Ovary (tissue), 9 donors: Measurements from ENCODE around the gene ATF3. TPM values are rescaled to one million over a fixed set of nuclear protein-coding genes. Genes with fewer than 3 reads are reported as not detected.
A peak's percentile ranks its signal among the peaks of the same experiment; 100 is the strongest.

ENCODE experiments used
- DNase-seq, 5 donors: peaks; one replicate each; pipeline ENCODE4 v3.0.0-alpha.2; 2019 to 2020
- H3K27ac ChIP-seq, 2 donors: fragments of 200-600 bp; one replicate each; pipeline versions ENCODE4 v1.5.1 to v1.8.0; 2019 to 2022
- H3K27me3 ChIP-seq: fragments of 200-600 bp; one replicate; pipeline ENCODE4 v1.8.0; 2022
- H3K36me3 ChIP-seq: fragments of 200-600 bp; sonication (generic); one replicate; pipeline ENCODE4 v1.5.1; 2019
- H3K4me1 ChIP-seq: one replicate; pipeline ENCODE4 v1.8.1; 2013; ENCODE audit warnings: mild to moderate bottlenecking, moderate library complexity; ENCODE audit not compliant: insufficient read depth
- H3K4me3 ChIP-seq: fragments of 200-600 bp; sonication (generic); one replicate; pipeline ENCODE4 v1.5.1; 2017
- H3K9me3 ChIP-seq, 2 donors: fragments of 200-600 bp in 1 of 2; sonication (generic) in 1 of 2; one replicate each; pipeline versions ENCODE4 v1.5.1 to v1.8.1; 2013 to 2019; ENCODE audit warnings: mild to moderate bottlenecking in 1 of 2, moderate library complexity in 1 of 2
- EP300 ChIP-seq: sonication (generic); formaldehyde crosslinking; IDR thresholded peaks from one replicate; pipeline ENCODE4 v1.6.1; 2017; ENCODE audit warnings: antibody characterized with exemption
- POLR2A ChIP-seq: fragments of 450-650 bp; IDR thresholded peaks from one replicate; pipeline ENCODE4 v1.6.1; 2017; ENCODE audit warnings: antibody characterized with exemption, mild to moderate bottlenecking, moderate library complexity
- WGBS, 3 donors: extraction: QIAGEN DNeasy Blood & Tissue Kit in 1 of 3; methylation state at CpG; one replicate each; pipeline versions ENCODE4 v1.1.5 to v1.1.7; 2013 to 2017; 5-methylcytosine and 5-hydroxymethylcytosine counted together
- intact Hi-C, 4 donors: fragments of 100-400 bp; cut with DNase I; formaldehyde crosslinking; loops; one replicate each; pipeline versions ENCODE4 v1.11.0 to v1.15.1; 2022 to 2023
- polyA plus RNA-seq, 2 donors: library from polyadenylated mRNA; stranded (reverse); fragments of 200-250 nt in 1 of 2; fragments of 350-450 nt in 1 of 2; fragmentation: Illumina TruSeq in 1 of 2; extraction: RNeasy Lipid Tissue Mini Kit (QIAGEN cat#74804) in 1 of 2; gene quantifications; one replicate each; pipeline ENCODE4 v1.2.3, GENCODE V29; 2013 to 2014
- total RNA-seq, 7 donors: library from RNA; depleted of rRNA in 2 of 7; stranded (reverse); fragments of >200 nt in 2 of 7; fragmentation: NEBNext Ultra II Directional in 3 of 7; extraction: Animal tissue kit (Norgen Biotek cat#: 25700) in 3 of 7; gene quantifications; one replicate each; pipeline versions ENCODE4 v1.1.0 to v1.2.4, GENCODE V29; 2016 to 2023
- TF ChIP-seq, protein P1 (sequence below), 3 donors: fragments of 450-650 bp in 2 of 3; fragments of 200-600 bp in 1 of 3; IDR thresholded peaks; one replicate each; pipeline versions ENCODE4 v1.5.1 to v1.8.0; 2016 to 2022; ENCODE audit warnings: antibody characterized with exemption in 3 of 3, mild to moderate bottlenecking in 1 of 3
- donor health status: DM: no; HTN: no; CAD: no; lungs with moderate emphysema.
- donor health status: DM: no; HTN: no; CAD: no.
- donor health status: Bipolar disorder and iron deficiency.
- donor health status: DM: yes; HTN: yes; CAD: no.
- donor health status: DM: no; HTN: no; CAD: no.
- donor health status: DM: yes; HTN: yes; CAD: no.

Gene ATF3
- total and polyA plus RNA-seq, 9 donors = 2.9 to 132 (median 19.4) TPM

GRCh38 chr1:212601524-212601923 is 7.0 kb upstream of the ATF3 start:
- no peak for DNase-seq
- intact Hi-C loops = loop anchor here in 2 of 4 donors (10.0 kb wide), 2 partner anchors 127 to 317 kb away; partner anchors contain the start of gene PPP2R5A (in 1 of the 2)
- Histone ChIP-seq H3K9me3 (no peaks in the 10 kb centered on the region), H3K4me3 (no peak overlapping the region), H3K27ac (no peak overlapping the region), H3K36me3 (no peaks in the 10 kb centered on the region), H3K27me3 (no peaks in the 10 kb centered on the region), H3K4me1 (no peaks in the 10 kb centered on the region)
- 88 to 92% (median 88%) methylated on average over 2 of the region's 2 CpGs for WGBS, 3 donors
- TF ChIP-seq, protein P1, sequence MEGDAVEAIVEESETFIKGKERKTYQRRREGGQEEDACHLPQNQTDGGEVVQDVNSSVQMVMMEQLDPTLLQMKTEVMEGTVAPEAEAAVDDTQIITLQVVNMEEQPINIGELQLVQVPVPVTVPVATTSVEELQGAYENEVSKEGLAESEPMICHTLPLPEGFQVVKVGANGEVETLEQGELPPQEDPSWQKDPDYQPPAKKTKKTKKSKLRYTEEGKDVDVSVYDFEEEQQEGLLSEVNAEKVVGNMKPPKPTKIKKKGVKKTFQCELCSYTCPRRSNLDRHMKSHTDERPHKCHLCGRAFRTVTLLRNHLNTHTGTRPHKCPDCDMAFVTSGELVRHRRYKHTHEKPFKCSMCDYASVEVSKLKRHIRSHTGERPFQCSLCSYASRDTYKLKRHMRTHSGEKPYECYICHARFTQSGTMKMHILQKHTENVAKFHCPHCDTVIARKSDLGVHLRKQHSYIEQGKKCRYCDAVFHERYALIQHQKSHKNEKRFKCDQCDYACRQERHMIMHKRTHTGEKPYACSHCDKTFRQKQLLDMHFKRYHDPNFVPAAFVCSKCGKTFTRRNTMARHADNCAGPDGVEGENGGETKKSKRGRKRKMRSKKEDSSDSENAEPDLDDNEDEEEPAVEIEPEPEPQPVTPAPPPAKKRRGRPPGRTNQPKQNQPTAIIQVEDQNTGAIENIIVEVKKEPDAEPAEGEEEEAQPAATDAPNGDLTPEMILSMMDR (IDR thresholded peaks at IDR 0.05) = no peak
- TF ChIP-seq POLR2A = no peak
- TF ChIP-seq EP300 = no peak

DNA sequence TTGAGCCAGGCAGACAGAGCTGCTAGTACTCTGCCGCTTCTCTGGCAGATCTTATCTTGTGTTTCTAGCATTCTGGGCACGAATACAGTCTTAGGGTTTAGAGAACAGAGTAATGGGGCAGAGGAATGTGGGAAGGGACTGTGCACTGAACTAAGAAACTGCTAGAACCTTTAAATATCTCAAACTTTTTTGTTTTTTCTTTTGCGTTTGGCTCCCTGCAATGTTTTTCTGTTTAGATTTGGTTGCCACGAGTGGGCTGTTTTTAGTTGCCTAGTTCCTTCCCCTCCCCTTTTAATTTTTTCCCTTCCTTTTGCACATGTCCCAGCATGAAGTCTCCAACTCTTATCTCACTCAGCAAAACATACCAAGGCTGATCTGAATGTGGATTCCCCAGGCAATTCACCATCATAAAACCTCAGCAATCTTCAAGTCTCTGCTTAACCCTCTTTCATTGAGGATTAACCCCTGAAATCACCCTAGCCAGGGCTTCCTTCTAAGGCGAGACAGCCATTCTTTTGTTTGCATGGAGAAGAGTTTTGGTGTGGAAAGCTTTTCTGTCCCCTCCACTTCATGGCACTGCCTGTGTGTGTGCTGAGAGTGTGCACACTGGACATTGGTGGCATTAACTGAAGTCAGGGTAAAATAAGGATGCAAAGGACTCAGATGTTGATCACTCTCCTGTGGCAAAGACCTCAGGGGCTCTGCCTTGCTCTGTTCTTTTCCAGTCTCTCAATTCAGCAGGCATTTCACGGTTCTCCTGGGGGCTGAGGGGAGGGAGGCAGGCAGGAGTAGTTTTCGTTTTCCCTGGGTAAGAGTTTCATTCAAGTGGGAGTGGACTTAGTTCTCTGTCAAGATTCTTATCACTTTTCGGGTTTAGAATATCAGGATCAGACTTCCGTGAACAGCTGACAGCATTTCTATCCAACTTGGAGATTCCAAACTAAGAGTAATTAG is 2.8 kb upstream of the ATF3 start:
- Histone ChIP-seq H3K9me3 (no peaks in the 10 kb centered on the region), H3K27ac (no peak overlapping the region), H3K4me3 (no peak overlapping the region), H3K36me3 (no peaks in the 10 kb centered on the region), H3K27me3 (no peaks in the 10 kb centered on the region), H3K4me1 (peaks cover 10% of the 10 kb centered on the region)
- intact Hi-C loops = loop anchor here in 2 of 4 donors (5.0 to 10.0 kb wide), 3 partner anchors 43 to 321 kb away; partner anchors contain the start of gene PPP2R5A (in 1 of the 2)
- WGBS, 3 donors = 5 to 7% (median 6%) methylated on average over 9 of the region's 9 CpGs
- TF ChIP-seq, protein P1 (IDR thresholded peaks at IDR 0.05) = no peak
- TF ChIP-seq POLR2A (no peak), EP300 (no peak)
- no peak for DNase-seq

GRCh38 chr1:212606395-212607205 is 2.0 kb upstream of the ATF3 start:
- TF ChIP-seq, protein P1 (IDR thresholded peaks at IDR 0.05) = no peak
- TF ChIP-seq POLR2A (no peak), EP300 (no peak)
- WGBS, 3 donors = 2 to 4% (median 3%) methylated on average over 49 of the region's 49 CpGs
- H3K27ac ChIP-seq = no peak overlapping the region

More at GRCh38 chr1:212606395-212607205, 2.0 kb upstream of the ATF3 start:
- peaks cover 10% of the 10 kb centered on the region for H3K4me1 ChIP-seq
- H3K36me3 ChIP-seq = no peaks in the 10 kb centered on the region
- intact Hi-C loops = loop anchor here in 2 of 4 donors (5.0 to 10.0 kb wide), 3 partner anchors 44 to 322 kb away; partner anchors contain the start of gene PPP2R5A (in 1 of the 2)
- H3K9me3 ChIP-seq = no peaks in the 10 kb centered on the region
- DNase-seq = peak in 4 of 5 donors; percentile 41 to 64 (median 57)
- H3K4me3 ChIP-seq = peak overlapping the region; percentile 58
- H3K27me3 ChIP-seq = no peaks in the 10 kb centered on the region
